Embryonic facial prominence (tissue), 1 donor: Measurements from ENCODE around the gene FGF12.

Experiments used
- DNase-seq: peaks from one replicate; pipeline ENCODE4 v3.0.0-alpha.2; 2016; ENCODE audit errors: extremely low spot score

FGF12 gene

GRCh38 chr3:192417017-192417416 lies 310.3 kb downstream of the FGF12 start:
- no peak for DNase-seq

DNA sequence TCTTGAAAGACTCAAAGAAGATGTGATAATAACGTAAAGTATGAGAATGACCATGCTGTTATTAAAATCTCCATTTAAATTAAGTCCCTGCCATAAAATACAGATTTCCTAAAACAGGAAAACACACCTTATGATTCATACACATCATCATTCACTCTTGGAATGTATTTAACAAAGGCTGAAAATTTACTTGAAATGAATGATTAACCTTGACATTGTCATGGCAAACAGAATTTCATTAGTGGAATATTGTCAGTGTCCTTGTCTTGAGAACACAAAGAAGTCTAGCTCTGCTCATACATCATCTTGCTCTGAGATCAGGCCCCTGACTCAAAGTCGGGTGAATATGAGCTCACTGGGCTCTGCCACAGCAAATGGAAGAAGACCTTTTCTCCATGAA lies 313.9 kb downstream of the FGF12 start:
- DNase-seq = no peak

GRCh38 chr3:192410684-192410960 lies 316.7 kb downstream of the FGF12 start:
- DNase-seq = no peak

- no peak for DNase-seq
Measured at GRCh38 chr3:192409838-192410683, 317.3 kb downstream of the FGF12 start.

DNA sequence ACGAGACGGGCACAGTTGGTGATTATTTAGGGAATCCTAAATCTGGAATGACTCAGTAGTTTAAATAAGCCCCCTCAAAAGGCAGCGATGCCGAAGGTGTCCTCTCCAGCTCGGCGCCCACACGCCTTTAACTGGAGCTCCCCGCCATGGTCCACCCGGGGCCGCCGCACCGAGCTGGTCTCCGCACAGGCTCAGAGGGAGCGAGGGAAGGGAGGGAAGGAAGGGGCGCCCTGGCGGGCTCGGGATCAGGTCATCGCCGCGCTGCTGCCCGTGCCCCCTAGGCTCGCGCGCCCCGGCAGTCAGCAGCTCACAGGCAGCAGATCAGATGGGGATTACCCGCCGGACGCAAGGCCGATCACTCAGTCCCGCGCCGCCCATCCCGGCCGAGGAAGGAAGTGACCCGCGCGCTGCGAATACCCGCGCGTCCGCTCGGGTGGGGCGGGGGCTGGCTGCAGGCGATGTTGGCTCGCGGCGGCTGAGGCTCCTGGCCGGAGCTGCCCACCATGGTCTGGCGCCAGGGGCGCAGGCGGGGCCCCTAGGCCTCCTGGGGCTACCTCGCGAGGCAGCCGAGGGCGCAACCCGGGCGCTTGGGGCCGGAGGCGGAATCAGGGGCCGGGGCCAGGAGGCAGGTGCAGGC lies 318.0 kb downstream of the FGF12 start:
- DNase-seq = no peak

DNA sequence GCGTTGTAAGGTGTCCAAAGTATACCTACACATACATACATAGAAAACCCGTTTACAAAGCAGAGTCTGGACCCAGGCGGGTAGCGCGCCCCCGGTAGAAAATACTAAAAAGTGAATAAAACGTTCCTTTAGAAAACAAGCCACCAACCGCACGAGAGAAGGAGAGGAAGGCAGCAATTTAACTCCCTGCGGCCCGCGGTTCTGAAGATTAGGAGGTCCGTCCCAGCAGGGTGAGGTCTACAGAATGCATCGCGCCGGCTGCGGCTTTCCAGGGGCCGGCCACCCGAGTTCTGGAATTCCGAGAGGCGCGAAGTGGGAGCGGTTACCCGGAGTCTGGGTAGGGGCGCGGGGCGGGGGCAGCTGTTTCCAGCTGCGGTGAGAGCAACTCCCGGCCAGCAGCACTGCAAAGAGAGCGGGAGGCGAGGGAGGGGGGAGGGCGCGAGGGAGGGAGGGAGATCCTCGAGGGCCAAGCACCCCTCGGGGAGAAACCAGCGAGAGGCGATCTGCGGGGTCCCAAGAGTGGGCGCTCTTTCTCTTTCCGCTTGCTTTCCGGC lies 318.6 kb downstream of the FGF12 start:
- DNase-seq = no peak

DNA sequence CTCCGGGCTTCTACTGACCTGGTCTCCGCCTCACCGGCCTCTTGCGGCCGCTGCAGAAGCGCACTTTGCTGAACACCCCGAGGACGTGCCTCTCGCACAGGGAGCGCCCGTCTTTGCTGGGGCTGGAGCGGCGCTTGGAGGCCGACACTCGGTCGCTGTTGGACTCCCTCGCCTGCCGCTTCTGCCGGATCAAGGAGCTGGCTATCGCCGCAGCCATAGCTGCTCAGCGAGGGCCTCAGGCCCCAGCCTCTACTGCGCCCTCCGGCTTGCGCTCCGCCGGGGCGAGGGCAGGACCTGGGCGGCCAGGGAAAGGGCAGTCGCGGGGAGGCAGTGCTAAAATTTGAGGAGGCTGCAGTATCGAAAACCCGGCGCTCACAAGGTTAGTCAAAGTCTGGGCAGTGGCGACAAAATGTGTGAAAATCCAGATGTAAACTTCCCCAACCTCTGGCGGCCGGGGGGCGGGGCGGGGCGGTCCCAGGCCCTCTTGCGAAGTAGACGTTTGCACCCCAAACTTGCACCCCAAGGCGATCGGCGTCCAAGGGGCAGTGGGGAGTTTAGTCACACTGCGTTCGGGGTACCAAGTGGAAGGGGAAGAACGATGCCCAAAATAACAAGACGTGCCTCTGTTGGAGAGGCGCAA lies 319.2 kb downstream of the FGF12 start:
- DNase-seq = no peak

DNA sequence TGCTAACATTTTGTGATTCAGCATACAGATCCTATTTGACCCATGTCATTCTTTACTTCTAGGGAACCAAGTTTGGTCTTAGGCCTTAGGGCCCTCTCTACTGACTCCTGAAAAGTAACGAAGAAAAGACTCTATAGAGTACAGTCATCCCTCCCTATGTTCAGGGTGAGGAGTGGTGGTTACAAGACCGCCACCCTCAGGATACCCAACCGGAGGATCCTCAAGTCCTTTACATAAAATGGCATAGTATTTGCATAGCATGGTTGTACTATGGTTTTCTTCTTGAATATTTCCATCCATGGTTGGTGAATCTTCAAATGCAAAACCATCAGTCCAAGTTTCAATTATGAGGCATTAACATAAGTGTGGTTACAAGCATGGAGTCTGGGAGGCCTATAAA lies 327.6 kb downstream of the FGF12 start:
- no peak for DNase-seq

DNA sequence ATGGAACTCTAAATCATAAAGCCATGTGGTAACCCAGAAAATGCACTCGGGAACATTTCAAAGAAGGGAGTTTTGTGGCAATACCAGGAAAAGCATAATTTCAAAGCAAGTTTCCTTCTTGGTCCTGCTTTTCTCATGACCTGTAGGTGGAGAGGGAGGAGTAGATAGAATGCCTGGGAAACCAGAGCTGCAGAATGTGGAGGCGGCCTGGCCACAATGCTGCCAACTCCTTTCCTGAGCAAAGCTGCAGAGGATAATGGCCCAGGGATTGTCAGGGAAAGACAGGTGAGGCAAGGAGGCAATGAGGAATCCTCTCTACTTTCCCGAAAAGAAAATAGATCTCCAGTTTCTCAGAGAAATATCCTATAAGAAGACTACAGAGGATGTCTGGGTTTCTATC lies 330.3 kb downstream of the FGF12 start:
- no peak for DNase-seq

DNA sequence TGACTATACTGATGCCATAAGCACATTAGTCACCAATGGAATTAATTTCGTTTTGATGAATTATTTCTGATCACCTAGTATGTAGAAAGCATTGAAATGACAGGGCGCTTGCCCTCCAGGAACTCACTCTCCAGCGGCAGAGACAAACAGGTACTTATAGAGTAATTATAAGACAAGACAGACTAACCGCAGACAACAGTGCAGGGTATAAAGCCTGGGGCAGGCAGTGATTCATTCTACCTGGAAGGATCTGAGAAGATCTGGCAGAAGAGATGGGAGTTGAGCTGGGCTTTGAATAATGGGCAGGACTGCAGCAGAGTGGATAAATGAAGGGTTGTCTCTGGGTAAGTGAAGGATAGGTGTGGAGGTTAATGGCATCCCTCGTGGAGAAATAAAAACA lies 331.8 kb downstream of the FGF12 start:
- no peak for DNase-seq

DNA sequence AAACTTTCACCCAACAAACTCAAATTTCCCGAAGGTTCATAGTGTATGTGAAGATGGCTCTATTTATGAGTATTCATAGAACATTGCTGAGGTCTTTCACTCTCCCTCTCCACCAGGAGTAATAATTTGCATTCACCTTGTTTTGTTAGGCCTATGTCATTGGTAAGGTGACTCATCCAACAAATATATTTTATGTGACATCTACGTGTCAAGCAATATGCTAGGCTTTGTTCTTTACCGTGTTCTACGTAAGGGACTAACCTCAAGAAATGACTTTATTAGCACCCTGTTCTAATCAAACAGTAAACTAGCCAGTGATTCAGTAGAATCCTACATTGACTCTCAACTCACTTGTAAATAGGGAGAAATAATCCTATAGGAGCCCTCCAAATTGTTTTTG lies 334.4 kb downstream of the FGF12 start:
- DNase-seq = no peak

GRCh38 chr3:192382861-192383260 lies 344.5 kb downstream of the FGF12 start:
- no peak for DNase-seq

DNA sequence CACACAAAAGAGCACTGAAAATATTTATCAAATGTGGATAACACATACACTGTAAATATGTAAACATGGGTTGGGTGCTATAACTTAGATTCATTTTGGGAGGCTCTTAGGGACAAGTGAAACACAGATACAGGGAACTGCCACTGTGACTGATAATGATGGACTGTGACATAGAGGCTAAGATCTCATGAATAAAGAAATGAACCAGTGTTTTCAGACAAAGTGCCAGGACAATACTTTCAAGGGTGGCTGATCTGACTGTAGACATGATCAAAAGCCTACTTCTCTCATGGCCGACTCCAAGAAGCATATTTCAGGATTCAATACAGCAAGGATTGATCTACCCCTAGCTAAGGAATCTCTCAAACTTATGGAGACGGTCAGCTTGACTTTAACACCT lies 353.8 kb downstream of the FGF12 start:
- no peak for DNase-seq

DNA sequence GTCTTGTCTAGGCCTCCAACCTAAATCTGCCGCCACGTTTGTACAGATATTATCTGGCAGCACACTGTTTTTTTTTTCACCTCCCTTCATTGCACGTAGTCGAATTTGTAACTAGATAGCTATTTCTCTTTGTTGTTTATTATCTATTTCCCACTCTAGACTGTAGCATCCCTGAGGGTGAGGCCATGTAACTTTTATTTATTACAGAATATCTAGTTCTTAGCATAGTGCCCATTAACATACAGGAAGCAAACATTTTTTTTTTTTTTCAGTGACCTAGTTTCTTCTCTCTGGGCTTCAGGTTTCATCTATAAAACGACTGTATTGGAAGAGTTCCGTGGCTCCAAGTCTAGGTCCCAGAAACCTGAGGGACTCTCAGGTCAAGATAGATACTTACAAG lies 354.3 kb downstream of the FGF12 start:
- no peak for DNase-seq

GRCh38 chr3:192372616-192373015 lies 354.7 kb downstream of the FGF12 start:
- no peak for DNase-seq

- no peak for DNase-seq
Measured at GRCh38 chr3:192371870-192372400, 355.4 kb downstream of the FGF12 start.

- DNase-seq = no peak
Measured at GRCh38 chr3:192367616-192368015, 359.7 kb downstream of the FGF12 start.

GRCh38 chr3:192366916-192367315 lies 360.4 kb downstream of the FGF12 start:
- no peak for DNase-seq

GRCh38 chr3:192365571-192365970 lies 361.8 kb downstream of the FGF12 start:
- DNase-seq = no peak

DNA sequence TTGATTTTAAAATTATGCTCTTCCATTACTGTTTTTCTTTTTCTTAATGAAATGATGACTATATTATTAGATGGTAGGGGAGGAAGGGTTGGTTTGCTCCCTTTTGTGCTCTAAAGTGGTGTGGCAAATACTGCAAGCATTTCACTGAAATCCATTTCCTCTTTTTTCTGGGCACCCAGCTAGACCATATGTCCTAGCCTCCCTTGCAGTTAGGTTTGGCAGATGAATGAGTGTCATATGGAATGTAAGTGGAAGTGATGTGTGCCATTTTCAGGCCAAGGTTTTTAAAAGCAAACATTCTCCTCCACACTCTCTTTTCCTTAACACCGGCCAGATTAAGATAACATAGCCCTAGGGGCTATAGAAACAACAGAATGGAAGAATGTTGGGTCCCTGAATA lies 363.0 kb downstream of the FGF12 start:
- DNase-seq = no peak

GRCh38 chr3:192354687-192355086 lies 372.7 kb downstream of the FGF12 start:
- DNase-seq = no peak

DNA sequence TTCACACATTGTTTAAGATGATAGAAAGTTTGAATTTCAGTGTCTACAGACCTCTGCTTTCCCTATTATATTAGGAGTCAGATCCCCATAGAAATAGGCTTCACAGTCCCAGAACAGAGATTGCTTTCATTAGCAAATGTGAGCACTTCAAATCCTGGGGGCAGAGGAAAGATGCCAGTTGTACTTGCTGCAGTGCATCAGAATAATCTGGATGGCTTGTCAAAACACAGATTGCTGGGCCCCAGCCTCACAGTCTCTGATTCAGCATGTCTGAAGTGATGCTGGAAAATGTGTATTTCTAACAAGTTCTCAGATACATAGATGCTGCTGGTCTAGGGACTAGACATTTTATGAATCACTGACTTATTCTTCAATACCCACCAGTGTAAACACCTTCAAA lies 375.2 kb downstream of the FGF12 start:
- DNase-seq = no peak

DNA sequence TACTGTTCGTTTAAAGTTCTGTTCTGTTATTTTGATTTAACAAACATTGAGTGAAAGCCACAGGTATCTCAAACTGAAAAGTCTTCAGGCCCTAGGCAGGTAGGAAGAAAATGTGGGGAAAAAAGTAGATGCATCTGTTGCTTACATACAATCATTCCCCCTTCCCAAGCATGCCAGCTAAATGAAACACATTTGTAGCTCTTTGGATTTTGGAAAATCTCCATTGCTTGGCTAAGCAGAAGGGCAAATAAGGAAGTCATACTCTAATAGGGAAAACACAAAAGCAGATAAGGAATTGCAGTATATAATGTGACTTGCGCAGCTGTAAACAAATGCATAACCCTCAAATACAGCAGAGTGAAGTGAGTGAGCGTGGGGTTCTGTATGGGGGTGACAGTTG lies 375.9 kb downstream of the FGF12 start:
- DNase-seq = no peak
